GM06990 (cell line): Measurements from ENCODE around the gene LOXL4.

Experiments
- DNase-seq: peaks from one replicate; pipeline ENCODE4 v3.0.0-alpha.2; 2011; ENCODE audit not compliant: insufficient read length; ENCODE audit errors: extremely low read depth
- H3K27me3 ChIP-seq: replicated peaks from 2 replicates; pipeline ENCODE4 v1.6.0; 2011; ENCODE audit warnings: low read length; ENCODE audit not compliant: control insufficient read depth, insufficient read depth
- H3K36me3 ChIP-seq: 2 replicates; pipeline ENCODE4 v1.5.1; 2011; ENCODE audit warnings: low read length; ENCODE audit not compliant: control insufficient read depth, insufficient read depth
- H3K4me3 ChIP-seq: replicated peaks from 2 replicates; pipeline ENCODE4 v1.5.1; 2011; ENCODE audit warnings: low read depth, mild to moderate bottlenecking, control low read depth, low read length
- CTCF ChIP-seq: IDR thresholded peaks from 2 replicates; pipeline ENCODE4 v1.5.1; 2011; ENCODE audit warnings: low read length, control low read depth, mild to moderate bottlenecking, inconsistent platforms; ENCODE audit not compliant: insufficient read depth, poor library complexity, severe bottlenecking

The LOXL4 gene

GRCh38 chr10:98293550-98294269 lies 25.7 kb upstream of the LOXL4 start:
- DNase-seq: no peak
- no peaks in the 10 kb centered on the region for H3K36me3 ChIP-seq
- peaks cover 2% of the 10 kb centered on the region for H3K27me3 ChIP-seq
- TF ChIP-seq CTCF: no peak
- H3K4me3 ChIP-seq: no peak overlapping the region

GRCh38 chr10:98292971-98293370 lies 25.0 kb upstream of the LOXL4 start:
- TF ChIP-seq CTCF: no peak
- DNase-seq: no peak
- Histone ChIP-seq H3K4me3 (no peak overlapping the region), H3K36me3 (no peaks in the 10 kb centered on the region), H3K27me3 (peaks cover 2% of the 10 kb centered on the region)

GRCh38 chr10:98289802-98290209 lies 21.8 kb upstream of the LOXL4 start:
- no peak overlapping the region for H3K4me3 ChIP-seq
- DNase-seq: no peak
- no peaks in the 10 kb centered on the region for H3K36me3 ChIP-seq
- peaks cover 2% of the 10 kb centered on the region for H3K27me3 ChIP-seq
- no peak for TF ChIP-seq CTCF

GRCh38 chr10:98287321-98287720 lies 19.3 kb upstream of the LOXL4 start:
- H3K4me3 ChIP-seq: no peak overlapping the region
- TF ChIP-seq CTCF: no peak
- no peaks in the 10 kb centered on the region for H3K36me3 ChIP-seq
- no peak for DNase-seq
- H3K27me3 ChIP-seq: peaks cover 3% of the 10 kb centered on the region

GRCh38 chr10:98286419-98286818 lies 18.4 kb upstream of the LOXL4 start:
- H3K4me3 ChIP-seq: no peak overlapping the region
- no peak for TF ChIP-seq CTCF
- no peaks in the 10 kb centered on the region for H3K36me3 ChIP-seq
- peaks cover 1% of the 10 kb centered on the region for H3K27me3 ChIP-seq
- no peak for DNase-seq

- Histone ChIP-seq H3K27me3 (peaks cover 1% of the 10 kb centered on the region), H3K36me3 (no peaks in the 10 kb centered on the region), H3K4me3 (no peak overlapping the region)
- DNase-seq: no peak
- TF ChIP-seq CTCF: no peak
These were observed 17.4 kb upstream of the LOXL4 start for GRCh38 chr10:98285416-98285815.
